Posterior cingulate gyrus (tissue), 11 donors: ENCODE results near the gene KRTAP11-1.

Experiments used
- DNase-seq, 10 donors: peaks; one replicate each; pipeline versions ENCODE4 v3.0.0 to v3.0.0-alpha.2; 2020 to 2021; ENCODE audit warnings: mixed read lengths in 3 of 10
- intact Hi-C: fragments of 100-400 bp; cut with DNase I; formaldehyde crosslinking; loops from one replicate; pipeline ENCODE4 v1.15.1; 2023

The KRTAP11-1 gene, protein sequence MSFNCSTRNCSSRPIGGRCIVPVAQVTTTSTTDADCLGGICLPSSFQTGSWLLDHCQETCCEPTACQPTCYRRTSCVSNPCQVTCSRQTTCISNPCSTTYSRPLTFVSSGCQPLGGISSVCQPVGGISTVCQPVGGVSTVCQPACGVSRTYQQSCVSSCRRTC

DNA sequence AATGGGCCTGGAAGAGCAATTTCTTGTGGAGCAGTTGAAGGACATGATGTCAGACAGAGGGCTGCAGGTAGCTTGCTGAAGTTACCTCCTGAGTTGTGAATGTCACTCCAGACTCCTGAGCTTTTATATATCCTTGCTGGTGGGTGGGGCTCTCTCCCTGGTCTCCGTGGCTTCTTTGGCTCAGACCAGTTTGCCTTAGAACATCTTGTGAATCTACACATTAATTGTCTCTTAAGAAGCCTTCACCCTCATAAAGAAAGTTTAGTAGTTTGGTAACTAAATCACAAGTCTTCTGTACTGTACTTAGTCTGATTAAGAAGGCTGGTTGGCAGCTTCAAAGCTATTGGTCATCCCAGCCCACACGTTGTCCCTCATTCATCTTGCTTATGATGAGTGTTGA, at the start of gene KRTAP11-1:
Gene KRTAP11-1 (minus strand): TSS at position 101 of the 400 bp plus-strand sequence. CDS start 56 bp downstream, at position 45.
- DNase-seq: no peak
- intact Hi-C loops: no loop called here

DNA sequence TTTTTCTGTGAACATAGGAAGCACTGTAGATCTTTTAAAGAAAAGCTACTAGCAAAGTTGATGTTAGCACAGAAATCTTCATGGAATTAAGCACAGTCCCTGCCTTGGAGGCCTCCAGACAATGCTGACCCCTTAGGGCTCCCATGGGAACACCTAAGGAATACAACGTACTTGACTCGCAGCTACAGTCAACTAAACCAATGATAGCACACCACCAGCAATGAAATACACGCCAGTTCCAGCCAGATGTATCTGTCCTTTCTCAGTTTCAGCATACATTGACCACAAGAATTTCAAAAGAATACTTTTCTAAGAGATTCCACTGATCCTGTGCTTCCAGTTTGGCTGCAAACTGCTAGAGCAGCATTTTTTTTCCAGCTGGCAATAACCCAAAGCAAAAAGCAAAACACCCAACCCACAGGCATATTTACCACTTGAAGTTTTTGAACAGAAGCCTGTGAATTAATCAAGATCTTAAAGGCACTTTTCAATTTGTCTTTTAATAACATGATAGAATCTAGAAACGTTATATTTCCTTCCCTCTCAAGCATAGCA, 42.8 kb upstream of the KRTAP11-1 start:
- DNase-seq: no peak
- intact Hi-C loops: no loop called here

GRCh38 chr21:30921129-30921528, 39.7 kb upstream of the KRTAP11-1 start:
- intact Hi-C loops: no loop called here

DNA sequence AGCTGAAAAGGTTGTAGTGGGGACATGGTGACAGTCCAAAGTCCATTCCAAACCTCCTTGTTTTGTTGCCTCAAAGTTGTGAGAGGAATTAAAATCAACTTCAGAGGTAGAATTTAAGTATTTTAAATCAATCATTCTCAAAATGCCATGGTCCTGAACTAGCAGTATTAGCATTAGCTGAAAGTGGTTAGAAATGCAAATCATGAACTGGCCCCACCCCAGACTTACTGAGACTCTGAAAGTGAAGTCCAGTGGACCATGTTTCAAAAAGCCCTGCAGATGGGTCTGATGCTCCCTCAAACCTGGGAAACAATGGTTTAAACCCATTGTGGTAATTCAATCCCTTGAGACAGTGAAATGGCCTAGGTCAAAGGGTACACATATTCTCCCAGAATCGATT, 36.2 kb upstream of the KRTAP11-1 start:
- intact Hi-C loops: no loop called here
- DNase-seq: no peak

More at GRCh38 chr21:30921129-30921528, 39.7 kb upstream of the KRTAP11-1 start:
- no peak for DNase-seq

DNA sequence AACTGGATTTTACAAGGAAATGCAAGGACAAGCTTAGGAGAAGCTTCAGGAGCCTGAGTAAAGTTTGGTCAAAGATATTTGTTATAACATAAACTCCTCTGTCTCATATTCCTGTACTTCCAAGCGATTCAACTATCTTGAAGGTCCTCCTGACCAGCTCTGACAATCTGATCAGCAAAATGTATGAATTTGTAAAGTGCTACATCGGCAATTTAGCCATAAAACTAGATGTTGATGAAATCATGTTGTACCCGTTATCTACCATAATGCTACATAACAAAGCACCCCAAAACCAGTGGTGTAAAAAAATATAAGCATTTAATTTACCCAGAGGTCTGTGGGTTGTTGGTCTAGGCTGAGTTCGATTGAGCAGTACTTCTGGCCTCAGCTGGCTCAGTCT, 19.5 kb upstream of the KRTAP11-1 start:
- intact Hi-C loops: no loop called here
- no peak for DNase-seq

- no peak for DNase-seq
- intact Hi-C loops: no loop called here
These were observed 1.7 kb upstream of the KRTAP11-1 start for GRCh38 chr21:30882866-30883597.

DNA sequence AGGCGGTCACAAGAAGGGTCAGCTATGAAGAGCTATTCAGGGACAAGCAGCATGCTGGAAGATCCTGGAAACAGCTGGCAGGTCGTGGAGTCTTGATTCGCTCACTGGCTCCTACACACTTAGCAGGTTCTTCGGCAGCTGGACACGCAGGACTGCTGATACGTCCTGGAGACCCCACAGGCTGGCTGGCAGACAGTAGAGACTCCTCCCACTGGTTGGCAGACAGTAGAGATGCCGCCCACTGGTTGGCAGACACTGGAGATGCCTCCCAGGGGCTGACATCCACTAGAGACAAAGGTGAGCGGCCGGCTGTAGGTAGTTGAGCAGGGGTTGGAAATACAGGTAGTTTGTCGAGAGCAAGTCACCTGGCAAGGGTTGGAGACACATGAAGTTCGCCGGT, 466 bp downstream of the KRTAP11-1 start:
- intact Hi-C loops: no loop called here

GRCh38 chr21:30874526-30874925, 6.9 kb downstream of the KRTAP11-1 start:
- DNase-seq: no peak
- intact Hi-C loops: no loop called here

More for the DNA sequence above, 466 bp downstream of the KRTAP11-1 start:
- peak in 1 of 10 donors; percentile 79 for DNase-seq

- intact Hi-C loops: no loop called here
- no peak for DNase-seq
These were observed 33.5 kb downstream of the KRTAP11-1 start for GRCh38 chr21:30847627-30848500.

DNA sequence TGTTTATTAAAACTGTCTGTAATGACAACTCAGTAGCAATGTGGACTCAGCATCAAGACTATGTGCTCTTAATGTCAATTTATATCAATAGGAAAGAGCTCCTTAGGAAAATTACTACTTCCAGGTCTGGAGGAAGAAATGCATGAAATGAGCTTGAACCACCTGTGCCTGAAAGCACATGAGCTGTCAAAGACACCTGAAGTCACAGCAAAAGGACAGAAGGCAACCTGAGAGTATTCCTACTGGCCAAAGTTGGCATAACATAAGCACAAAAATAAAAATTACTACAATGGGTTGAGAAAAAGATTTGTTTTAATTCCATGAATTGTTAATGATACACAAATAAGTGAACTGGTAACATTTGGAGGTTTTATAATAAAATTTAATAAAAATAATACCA, 38.4 kb downstream of the KRTAP11-1 start:
- intact Hi-C loops: no loop called here
- no peak for DNase-seq

DNA sequence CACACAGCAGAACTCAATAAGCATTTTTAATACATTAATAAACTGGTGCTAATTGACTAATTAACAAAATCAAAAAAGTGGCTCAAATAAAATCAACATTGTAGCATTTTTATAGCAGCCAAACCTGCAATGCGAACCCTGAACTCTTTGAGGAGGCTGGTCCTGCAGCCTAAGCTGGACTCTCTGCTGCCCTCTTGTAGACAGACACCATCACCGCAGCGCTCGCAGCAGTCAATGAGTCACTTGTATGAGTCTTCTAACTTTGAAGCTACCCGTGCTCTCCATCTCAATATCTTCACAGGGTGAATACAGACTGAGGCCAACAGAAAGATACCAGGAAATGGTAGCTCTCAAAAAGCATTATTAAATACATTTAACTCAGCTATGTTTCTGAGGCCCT, 42.1 kb downstream of the KRTAP11-1 start:
- peak in 4 of 10 donors; percentile 9 to 61 (median 18) for DNase-seq
- intact Hi-C loops: no loop called here

DNA sequence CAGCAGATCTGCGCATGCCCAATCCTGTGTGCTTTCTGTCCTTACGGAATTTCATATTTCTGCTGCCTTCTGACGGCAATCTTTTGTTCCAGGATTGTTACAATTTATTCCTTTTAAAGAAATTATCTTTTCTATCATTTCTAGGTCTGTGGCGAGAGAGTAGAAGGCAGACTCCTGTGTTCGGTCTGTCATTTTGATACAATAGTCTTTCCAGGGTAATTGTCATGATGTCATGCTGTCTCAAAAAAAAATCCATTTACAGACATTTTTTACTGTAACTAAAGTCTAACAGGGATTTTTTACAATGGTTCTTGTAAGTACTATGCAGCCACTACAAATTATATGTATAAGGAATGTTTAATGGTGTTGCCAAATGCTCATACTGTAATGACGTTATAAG, 42.8 kb downstream of the KRTAP11-1 start:
- intact Hi-C loops: no loop called here
- DNase-seq: peak in 1 of 10 donors; percentile 50

DNA sequence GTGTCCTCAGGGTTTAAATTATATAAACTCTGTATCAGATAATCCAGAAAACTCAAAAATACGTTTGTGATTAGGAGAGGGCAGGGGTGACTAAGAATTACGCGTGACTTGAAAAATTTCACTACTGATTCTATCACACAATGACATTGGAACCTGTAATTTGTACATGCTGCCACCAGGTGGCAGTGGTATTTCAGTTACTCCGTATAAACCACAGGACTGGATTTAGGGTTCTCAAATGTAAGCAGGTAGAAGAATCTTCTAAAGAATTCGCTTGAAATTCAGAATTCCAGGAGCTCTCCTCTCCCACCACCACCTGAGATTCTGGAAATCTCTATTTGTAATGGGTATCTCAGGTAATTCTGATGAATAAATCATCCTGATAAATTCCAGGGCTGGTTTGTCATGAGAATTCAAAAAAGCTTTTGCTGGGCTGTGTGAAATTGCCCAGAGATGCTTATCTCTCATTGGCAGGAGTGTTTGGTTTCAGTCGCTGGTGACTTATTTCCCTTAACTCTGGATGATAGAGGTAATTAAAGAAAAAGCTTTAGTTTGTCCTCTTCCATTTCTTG, 50.1 kb downstream of the KRTAP11-1 start:
- intact Hi-C loops: no loop called here
- DNase-seq: no peak
